K562 (cell line): ENCODE data around the gene SMARCC1. TPM values are rescaled to one million over a fixed set of nuclear protein-coding genes. Genes with fewer than 3 reads are reported as not detected.

Experiments used
- CREM ChIP-seq: IDR thresholded peaks from 2 replicates; pipeline ENCODE4 v1.6.1; 2014; ENCODE audit warnings: antibody characterized with exemption, low read depth
- DPF2 ChIP-seq: fragments of 450-650 bp; IDR thresholded peaks from 2 replicates; pipeline ENCODE4 v1.6.1; 2016
- EGR1 ChIP-seq: fragments of 450-650 bp; conservative IDR thresholded peaks from 2 replicates; pipeline ENCODE4 v1.6.1; 2017; ENCODE audit warnings: mild to moderate bottlenecking
- ETV5 ChIP-seq: sonication (generic); formaldehyde crosslinking; IDR thresholded peaks from 2 replicates; pipeline ENCODE4 v1.4.0; 2020; ENCODE audit warnings: low read depth, mild to moderate bottlenecking, missing genetic modification reagents
- HNRNPUL1 ChIP-seq: fragments of 200-400 bp; formaldehyde crosslinking; IDR thresholded peaks from 2 replicates; pipeline ENCODE4 v1.6.1; 2017; ENCODE audit warnings: low read length
- MTA3 ChIP-seq: fragments of 450-650 bp; formaldehyde crosslinking; IDR thresholded peaks from 2 replicates; pipeline ENCODE4 v1.6.1; 2017; ENCODE audit warnings: mild to moderate bottlenecking, borderline replicate concordance
- NR2C1 ChIP-seq, 2 experiments: fragments of 450-650 bp; IDR thresholded peaks; 2 replicates each; pipeline ENCODE4 v1.6.1; 2017; ENCODE audit warnings: mild to moderate bottlenecking in 2 of 2, antibody characterized with exemption in 1 of 2, inconsistent platforms in 1 of 2, missing compliant biosample characterization in 1 of 2, missing genetic modification characterization in 1 of 2
- U2AF2 ChIP-seq: fragments of 200-400 bp; formaldehyde crosslinking; optimal IDR thresholded peaks from 2 replicates; pipeline ENCODE3; 2017; ENCODE audit warnings: low read depth, mild to moderate bottlenecking, low read length
- XRCC3 ChIP-seq: fragments of 450-650 bp; IDR thresholded peaks from 2 replicates; pipeline ENCODE4 v1.6.1; 2017; ENCODE audit warnings: mild to moderate bottlenecking, moderate library complexity
- ZBTB7A ChIP-seq: IDR thresholded peaks from 2 replicates; pipeline ENCODE4 v1.6.1; 2011; ENCODE audit warnings: low read depth, mild to moderate bottlenecking, low read length, moderate library complexity, borderline replicate concordance; ENCODE audit not compliant: control insufficient read depth
- ZFX ChIP-seq: sonication (generic); formaldehyde crosslinking; IDR thresholded peaks from 2 replicates; pipeline ENCODE4 v1.8.0; 2022; ENCODE audit warnings: mild to moderate bottlenecking, missing genetic modification reagents, moderate library complexity
- ZNF133 ChIP-seq: fragments of 250-450 bp; sonication (Bioruptor Pico); IDR thresholded peaks from 2 replicates; pipeline ENCODE4 v1.4.0; 2020; ENCODE audit warnings: mild to moderate bottlenecking
- ZNF146 ChIP-seq: IDR thresholded peaks from one replicate; pipeline ENCODE4 v1.6.1; 2018; ENCODE audit warnings: missing compliant biosample characterization; ENCODE audit not compliant: unreplicated experiment
- ZNF217 ChIP-seq: sonication (generic); formaldehyde crosslinking; IDR thresholded peaks from 2 replicates; pipeline ENCODE4 v1.8.0; 2022; ENCODE audit warnings: mild to moderate bottlenecking, missing genetic modification reagents
- ZNF224 ChIP-seq: sonication (generic); formaldehyde crosslinking; IDR thresholded peaks from 2 replicates; pipeline ENCODE4 v1.8.0; 2022; ENCODE audit warnings: mild to moderate bottlenecking, missing genetic modification reagents
- ZNF239 ChIP-seq: fragments of 250-450 bp; sonication (Bioruptor Pico); IDR thresholded peaks from 2 replicates; pipeline ENCODE4 v1.4.0; 2020; ENCODE audit warnings: mild to moderate bottlenecking
- polyA plus RNA-seq, 8 experiments: library from polyadenylated mRNA; depleted of rRNA in 4 of 8; stranded (reverse) in 5 of 8; unstranded in 3 of 8; fragments of >200 nt; fragmentation: Nextera tagmentation in 2 of 8; fragmentation: Illumina TruSeq in 1 of 8; extraction: Ambion mirVana in 2 of 8; extraction: Trizol in 1 of 8; gene quantifications; 2 replicates each; pipeline versions ENCODE4 v1.2.1 to v1.2.3, GENCODE V29; 2011 to 2014; ENCODE audit warnings: inconsistent platforms in 1 of 8, missing spikeins in 1 of 8
- total RNA-seq, 7 experiments: library from RNA; depleted of rRNA in 6 of 7; stranded (reverse); fragments of >200 nt in 6 of 7; fragmentation: Illumina TruSeq in 2 of 7; extraction: Trizol in 2 of 7; gene quantifications; 2 replicates each; pipeline versions ENCODE4 v1.2.1 to v1.2.3, GENCODE V29; 2011 to 2021; ENCODE audit warnings: low replicate concordance in 1 of 7
- TF ChIP-seq, protein P1 (sequence below): fragments of 250-450 bp; sonication (Bioruptor Pico); IDR thresholded peaks from 2 replicates; pipeline ENCODE4 v1.5.0; 2021
- TF ChIP-seq, protein P2 (sequence below): fragments of 450-650 bp; formaldehyde crosslinking; IDR thresholded peaks from 2 replicates; pipeline ENCODE4 v1.4.0; 2020; ENCODE audit warnings: mild to moderate bottlenecking, moderate library complexity
- TF ChIP-seq, protein P3 (sequence below): fragments of 450-650 bp; conservative IDR thresholded peaks from 2 replicates; pipeline ENCODE4 v1.6.1; 2016; ENCODE audit warnings: missing genetic modification characterization, low read depth, mild to moderate bottlenecking, control low read depth, missing compliant biosample characterization
- TF ChIP-seq, protein P4 (sequence below): fragments of 450-650 bp; IDR thresholded peaks from 2 replicates; pipeline ENCODE4 v1.6.1; 2016; ENCODE audit warnings: low read depth, mild to moderate bottlenecking, moderate library complexity
- TF ChIP-seq, protein P5 (sequence below): fragments of 450-650 bp; formaldehyde crosslinking; IDR thresholded peaks from 2 replicates; pipeline ENCODE4 v1.4.0; 2022; ENCODE audit warnings: missing genetic modification characterization

The SMARCC1 gene
- total and polyA plus RNA-seq, 9 of the 15 experiments (the other 6 are each of a cell fraction or from before 2014, with no cell fraction given) = 20.7 to 199 (median 66.0) TPM

DNA sequence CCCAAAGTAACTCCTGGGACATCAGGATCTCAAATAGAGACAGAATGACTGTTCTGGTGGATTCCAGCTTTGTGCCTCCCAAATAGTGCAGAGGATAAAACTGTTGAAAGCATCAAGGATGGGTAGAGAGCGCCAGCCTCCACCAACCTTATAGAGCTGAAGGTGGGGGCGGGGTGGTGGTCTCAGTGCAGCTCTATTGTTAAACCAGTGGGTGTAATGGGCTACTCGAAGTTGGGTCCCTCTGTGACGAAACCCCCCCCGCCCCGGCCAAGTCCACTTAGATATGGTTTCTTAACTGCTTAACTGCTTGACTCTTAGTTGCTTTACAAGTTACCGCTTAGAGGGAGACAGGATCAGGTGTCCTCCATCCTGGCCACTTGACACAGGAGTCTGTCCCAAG, 43.9 kb upstream of the SMARCC1 start (continued):
- TF ChIP-seq, protein P1, sequence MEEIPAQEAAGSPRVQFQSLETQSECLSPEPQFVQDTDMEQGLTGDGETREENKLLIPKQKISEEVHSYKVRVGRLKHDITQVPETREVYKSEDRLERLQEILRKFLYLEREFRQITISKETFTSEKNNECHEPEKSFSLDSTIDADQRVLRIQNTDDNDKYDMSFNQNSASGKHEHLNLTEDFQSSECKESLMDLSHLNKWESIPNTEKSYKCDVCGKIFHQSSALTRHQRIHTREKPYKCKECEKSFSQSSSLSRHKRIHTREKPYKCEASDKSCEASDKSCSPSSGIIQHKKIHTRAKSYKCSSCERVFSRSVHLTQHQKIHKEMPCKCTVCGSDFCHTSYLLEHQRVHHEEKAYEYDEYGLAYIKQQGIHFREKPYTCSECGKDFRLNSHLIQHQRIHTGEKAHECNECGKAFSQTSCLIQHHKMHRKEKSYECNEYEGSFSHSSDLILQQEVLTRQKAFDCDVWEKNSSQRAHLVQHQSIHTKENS (CRISPR knock-in tag) = no peak
- TF ChIP-seq HNRNPUL1 (0 out of 2 replicates have a peak, but pooled peaks have one; percentile 32), ZNF146 (no peak), ZNF239 (CRISPR knock-in tag) (no peak), ZNF217 (CRISPR knock-in tag) (0 out of 2 replicates have a peak, but pooled peaks have one; percentile 34), NR2C1 (IDR thresholded peaks at IDR 0.05) (no peak), NR2C1 (tag; IDR thresholded peaks at IDR 0.05) (no peak), U2AF2 (no peak), ZNF133 (CRISPR knock-in tag) (no peak), ZFX (CRISPR knock-in tag) (no peak), ETV5 (CRISPR knock-in tag) (no peak), ZBTB7A (no peak), DPF2 (no peak), MTA3 (no peak), CREM (no peak), ZNF224 (CRISPR knock-in tag) (no peak), EGR1 (no peak), XRCC3 (no peak)
- TF ChIP-seq, protein P2, sequence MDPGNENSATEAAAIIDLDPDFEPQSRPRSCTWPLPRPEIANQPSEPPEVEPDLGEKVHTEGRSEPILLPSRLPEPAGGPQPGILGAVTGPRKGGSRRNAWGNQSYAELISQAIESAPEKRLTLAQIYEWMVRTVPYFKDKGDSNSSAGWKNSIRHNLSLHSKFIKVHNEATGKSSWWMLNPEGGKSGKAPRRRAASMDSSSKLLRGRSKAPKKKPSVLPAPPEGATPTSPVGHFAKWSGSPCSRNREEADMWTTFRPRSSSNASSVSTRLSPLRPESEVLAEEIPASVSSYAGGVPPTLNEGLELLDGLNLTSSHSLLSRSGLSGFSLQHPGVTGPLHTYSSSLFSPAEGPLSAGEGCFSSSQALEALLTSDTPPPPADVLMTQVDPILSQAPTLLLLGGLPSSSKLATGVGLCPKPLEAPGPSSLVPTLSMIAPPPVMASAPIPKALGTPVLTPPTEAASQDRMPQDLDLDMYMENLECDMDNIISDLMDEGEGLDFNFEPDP (CRISPR knock-in tag) = no peak
- TF ChIP-seq, protein P3, sequence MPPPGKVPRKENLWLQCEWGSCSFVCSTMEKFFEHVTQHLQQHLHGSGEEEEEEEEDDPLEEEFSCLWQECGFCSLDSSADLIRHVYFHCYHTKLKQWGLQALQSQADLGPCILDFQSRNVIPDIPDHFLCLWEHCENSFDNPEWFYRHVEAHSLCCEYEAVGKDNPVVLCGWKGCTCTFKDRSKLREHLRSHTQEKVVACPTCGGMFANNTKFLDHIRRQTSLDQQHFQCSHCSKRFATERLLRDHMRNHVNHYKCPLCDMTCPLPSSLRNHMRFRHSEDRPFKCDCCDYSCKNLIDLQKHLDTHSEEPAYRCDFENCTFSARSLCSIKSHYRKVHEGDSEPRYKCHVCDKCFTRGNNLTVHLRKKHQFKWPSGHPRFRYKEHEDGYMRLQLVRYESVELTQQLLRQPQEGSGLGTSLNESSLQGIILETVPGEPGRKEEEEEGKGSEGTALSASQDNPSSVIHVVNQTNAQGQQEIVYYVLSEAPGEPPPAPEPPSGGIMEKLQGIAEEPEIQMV (tag) = no peak
- TF ChIP-seq, protein P4, sequence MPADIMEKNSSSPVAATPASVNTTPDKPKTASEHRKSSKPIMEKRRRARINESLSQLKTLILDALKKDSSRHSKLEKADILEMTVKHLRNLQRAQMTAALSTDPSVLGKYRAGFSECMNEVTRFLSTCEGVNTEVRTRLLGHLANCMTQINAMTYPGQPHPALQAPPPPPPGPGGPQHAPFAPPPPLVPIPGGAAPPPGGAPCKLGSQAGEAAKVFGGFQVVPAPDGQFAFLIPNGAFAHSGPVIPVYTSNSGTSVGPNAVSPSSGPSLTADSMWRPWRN = no peak
- TF ChIP-seq, protein P5, sequence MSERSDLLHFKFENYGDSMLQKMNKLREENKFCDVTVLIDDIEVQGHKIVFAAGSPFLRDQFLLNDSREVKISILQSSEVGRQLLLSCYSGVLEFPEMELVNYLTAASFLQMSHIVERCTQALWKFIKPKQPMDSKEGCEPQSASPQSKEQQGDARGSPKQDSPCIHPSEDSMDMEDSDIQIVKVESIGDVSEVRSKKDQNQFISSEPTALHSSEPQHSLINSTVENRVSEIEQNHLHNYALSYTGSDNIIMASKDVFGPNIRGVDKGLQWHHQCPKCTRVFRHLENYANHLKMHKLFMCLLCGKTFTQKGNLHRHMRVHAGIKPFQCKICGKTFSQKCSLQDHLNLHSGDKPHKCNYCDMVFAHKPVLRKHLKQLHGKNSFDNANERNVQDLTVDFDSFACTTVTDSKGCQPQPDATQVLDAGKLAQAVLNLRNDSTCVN (CRISPR knock-in tag) = no peak
